Measurements from ENCODE around the gene KRTAP9-1. TPM values are rescaled to one million over a fixed set of nuclear protein-coding genes. Genes with fewer than 3 reads are reported as not detected.
A peak's percentile ranks its signal among the peaks of the same experiment; 100 is the strongest.
"Not testable (repeated sequence)": the region's sequence is repeated elsewhere in the genome, so short reads cannot be mapped to it uniquely, and the experiment has no call there.

KRTAP9-1 gene
- total RNA-seq, 1 experiment from 2014 or later = not detected

- Histone ChIP-seq H3K27ac (no peak overlapping the region), H3K4me3 (no peak overlapping the region), H3K4me1 (replicated peaks) (no peaks in the 10 kb centered on the region), H3K36me3 (no peaks in the 10 kb centered on the region), H3K9me3 (replicated peaks) (no peaks in the 10 kb centered on the region), H3K27me3 (replicated peaks) (no peaks in the 10 kb centered on the region)
- no peak for DNase-seq (ENCODE audit: low read depth in 1 of 2, low spot score in 2 of 2)
These were observed 9.9 kb downstream of the KRTAP9-1 start for GRCh38 chr17:41199421-41200078.

GRCh38 chr17:41211845-41212466, 22.3 kb downstream of the KRTAP9-1 start:
- Histone ChIP-seq H3K4me1 (replicated peaks) (no peaks in the 10 kb centered on the region), H3K27ac (no peak overlapping the region), H3K36me3 (no peaks in the 10 kb centered on the region), H3K9me3 (replicated peaks) (no peaks in the 10 kb centered on the region), H3K4me3 (no peak overlapping the region), H3K27me3 (replicated peaks) (no peaks in the 10 kb centered on the region)
- DNase-seq (ENCODE audit: low read depth in 1 of 2, low spot score in 2 of 2) = peak in 1 of 2 experiments; percentile 12

GRCh38 chr17:41212524-41213169, 23.0 kb downstream of the KRTAP9-1 start:
- Histone ChIP-seq H3K36me3 (no peaks in the 10 kb centered on the region), H3K4me1 (replicated peaks) (no peaks in the 10 kb centered on the region), H3K4me3 (no peak overlapping the region), H3K27me3 (replicated peaks) (no peaks in the 10 kb centered on the region), H3K27ac (no peak overlapping the region), H3K9me3 (replicated peaks) (no peaks in the 10 kb centered on the region)
- no peak for DNase-seq (ENCODE audit: low read depth in 1 of 2, low spot score in 2 of 2)

GRCh38 chr17:41215681-41216080, 26.0 kb downstream of the KRTAP9-1 start:
- Histone ChIP-seq H3K4me1 (replicated peaks) (no peaks in the 10 kb centered on the region), H3K4me3 (no peak overlapping the region), H3K36me3 (no peaks in the 10 kb centered on the region), H3K27me3 (replicated peaks) (no peaks in the 10 kb centered on the region), H3K27ac (no peak overlapping the region), H3K9me3 (replicated peaks) (no peaks in the 10 kb centered on the region)
- DNase-seq (ENCODE audit: low read depth in 1 of 2, low spot score in 2 of 2) = no peak

- no peaks in the 10 kb centered on the region for H3K4me1 ChIP-seq (replicated peaks)
- no peak overlapping the region for H3K27ac ChIP-seq
- no peaks in the 10 kb centered on the region for H3K36me3 ChIP-seq
- H3K9me3 ChIP-seq (replicated peaks) = no peaks in the 10 kb centered on the region
- no peaks in the 10 kb centered on the region for H3K27me3 ChIP-seq (replicated peaks)
- no peak overlapping the region for H3K4me3 ChIP-seq
- DNase-seq (ENCODE audit: low read depth in 1 of 2, low spot score in 2 of 2) = no peak
These were observed 34.1 kb downstream of the KRTAP9-1 start for GRCh38 chr17:41223821-41224220.

- Histone ChIP-seq H3K36me3 (no peaks in the 10 kb centered on the region), H3K4me1 (replicated peaks) (no peaks in the 10 kb centered on the region), H3K27ac (no peak overlapping the region), H3K27me3 (replicated peaks) (no peaks in the 10 kb centered on the region), H3K4me3 (no peak overlapping the region), H3K9me3 (replicated peaks) (no peaks in the 10 kb centered on the region)
- DNase-seq (ENCODE audit: low read depth in 1 of 2, low spot score in 2 of 2) = no peak
These were observed 36.4 kb downstream of the KRTAP9-1 start for GRCh38 chr17:41226051-41226450.

- not testable (repeated sequence) for H3K27ac ChIP-seq; H3K9me3 ChIP-seq (replicated peaks); H3K27me3 ChIP-seq (replicated peaks); DNase-seq (ENCODE audit: low read depth in 1 of 2, low spot score in 2 of 2); H3K4me1 ChIP-seq (replicated peaks); H3K4me3 ChIP-seq; H3K36me3 ChIP-seq
These were observed 37.0 kb downstream of the KRTAP9-1 start, which contains the start of gene KRTAP9-2 for GRCh38 chr17:41226598-41227095. KRTAP9-2 (plus strand) TSS chr17:41226648; CDS start chr17:41226655, 7 bp downstream.

GRCh38 chr17:41230094-41230493, 40.4 kb downstream of the KRTAP9-1 start:
- H3K4me1 ChIP-seq (replicated peaks) = no peaks in the 10 kb centered on the region
- no peaks in the 10 kb centered on the region for H3K36me3 ChIP-seq
- DNase-seq (ENCODE audit: low read depth in 1 of 2, low spot score in 2 of 2) = no peak
- no peak overlapping the region for H3K27ac ChIP-seq
- H3K27me3 ChIP-seq (replicated peaks) = no peaks in the 10 kb centered on the region; the same call in 1 of the 2 replicates
- H3K9me3 ChIP-seq (replicated peaks) = no peaks in the 10 kb centered on the region
- no peak overlapping the region for H3K4me3 ChIP-seq

GRCh38 chr17:41231731-41232130, 42.0 kb downstream of the KRTAP9-1 start:
- no peak overlapping the region for H3K27ac ChIP-seq
- no peaks in the 10 kb centered on the region for H3K4me1 ChIP-seq (replicated peaks)
- H3K4me3 ChIP-seq = no peak overlapping the region
- H3K27me3 ChIP-seq (replicated peaks) = no peaks in the 10 kb centered on the region; the same call in 1 of the 2 replicates
- no peaks in the 10 kb centered on the region for H3K36me3 ChIP-seq
- DNase-seq (ENCODE audit: low read depth in 1 of 2, low spot score in 2 of 2) = no peak
- H3K9me3 ChIP-seq (replicated peaks) = no peaks in the 10 kb centered on the region

GRCh38 chr17:41232399-41233105, 42.9 kb downstream of the KRTAP9-1 start, which contains the start of gene KRTAP9-3:
KRTAP9-3 (plus strand) TSS chr17:41232449; CDS start chr17:41232502, 53 bp downstream.
- not testable (repeated sequence) for H3K27me3 ChIP-seq (replicated peaks); H3K4me1 ChIP-seq (replicated peaks); H3K9me3 ChIP-seq (replicated peaks); H3K36me3 ChIP-seq; H3K27ac ChIP-seq; H3K4me3 ChIP-seq; DNase-seq (ENCODE audit: low read depth in 1 of 2, low spot score in 2 of 2)

- H3K4me3 ChIP-seq; H3K27ac ChIP-seq; H3K4me1 ChIP-seq (replicated peaks): not testable (repeated sequence)
These were observed 47.4 kb downstream of the KRTAP9-1 start for GRCh38 chr17:41237116-41237515.

GRCh38 chr17:41237949-41238437, 48.3 kb downstream of the KRTAP9-1 start, which contains the start of gene KRTAP9-8:
KRTAP9-8 (plus strand) TSS chr17:41237999; CDS start chr17:41238052, 53 bp downstream.
- not testable (repeated sequence) for H3K4me1 ChIP-seq (replicated peaks); H3K4me3 ChIP-seq; H3K9me3 ChIP-seq (replicated peaks); H3K27me3 ChIP-seq (replicated peaks); DNase-seq (ENCODE audit: low read depth in 1 of 2, low spot score in 2 of 2); H3K27ac ChIP-seq; H3K36me3 ChIP-seq

More at GRCh38 chr17:41237116-41237515, 47.4 kb downstream of the KRTAP9-1 start:
- H3K9me3 ChIP-seq (replicated peaks); DNase-seq (ENCODE audit: low read depth in 1 of 2, low spot score in 2 of 2); H3K36me3 ChIP-seq; H3K27me3 ChIP-seq (replicated peaks): not testable (repeated sequence)

All from SJSA1 (cell line).